GM18498 (cell line): Measurements from ENCODE around the gene PARD3B.

Source experiments
- ATAC-seq: cut with Tn5 transposase; IDR thresholded peaks from one replicate; pipeline ENCODE4 v1.9.1; 2021; ENCODE audit warnings: mild to moderate bottlenecking, moderate library complexity; ENCODE audit not compliant: unreplicated experiment

The PARD3B gene

DNA sequence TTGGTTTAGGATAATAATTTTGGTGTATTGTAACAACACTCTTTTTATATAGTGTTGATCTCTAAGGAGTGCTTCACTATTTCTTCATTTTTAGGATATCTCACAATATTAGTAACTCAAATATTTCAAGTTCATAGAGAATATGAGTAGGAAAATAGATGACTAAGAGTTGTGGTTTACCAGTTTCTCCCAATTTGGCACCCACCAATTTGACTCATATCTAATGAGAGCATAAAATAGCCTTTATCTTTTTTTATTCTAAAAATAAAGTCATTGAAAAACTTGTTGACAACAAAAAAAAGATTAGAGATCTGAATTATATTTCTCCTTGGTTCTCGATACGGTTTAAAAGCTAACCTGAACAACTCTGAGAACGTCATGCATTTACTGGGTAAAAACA lies 204.0 kb downstream of the PARD3B start:
- no peak for ATAC-seq

DNA sequence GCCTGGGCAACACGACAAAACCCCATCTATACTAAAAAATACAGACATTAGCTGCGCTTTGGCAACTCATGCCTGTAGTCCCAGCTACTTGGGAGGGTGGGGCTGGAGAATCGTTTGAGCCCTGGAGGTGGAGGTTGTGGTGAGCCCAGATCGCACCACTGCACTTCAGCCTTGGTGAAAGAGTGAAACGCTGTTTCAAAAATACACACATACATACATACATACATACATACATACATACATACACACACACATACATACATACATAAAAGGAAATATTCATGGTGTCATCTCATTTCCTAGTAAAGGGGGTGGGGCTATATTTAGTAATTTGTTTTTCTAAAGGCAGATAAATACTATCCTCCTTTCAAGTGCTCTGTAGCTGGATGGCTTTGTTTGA lies 205.1 kb downstream of the PARD3B start:
- ATAC-seq, result no peak

DNA sequence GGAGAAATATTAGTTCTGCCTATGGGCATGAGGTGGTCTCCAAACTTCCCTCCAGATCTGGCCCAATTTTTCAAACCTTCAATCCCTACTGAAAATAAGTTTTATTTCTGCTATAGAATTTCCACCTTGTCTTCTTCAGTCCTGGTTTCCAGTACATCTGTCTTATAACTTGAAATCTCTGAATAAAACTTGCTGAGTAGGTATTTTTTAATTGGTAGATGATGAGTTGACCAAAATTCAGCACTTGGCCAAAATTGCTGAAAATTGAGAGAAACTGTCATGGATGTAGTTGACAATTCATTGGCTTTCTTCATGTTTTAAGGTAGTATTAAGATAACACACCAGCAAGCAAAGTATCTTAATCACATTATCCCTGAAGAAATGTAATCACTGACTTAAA lies 206.2 kb downstream of the PARD3B start:
- no peak for ATAC-seq

DNA sequence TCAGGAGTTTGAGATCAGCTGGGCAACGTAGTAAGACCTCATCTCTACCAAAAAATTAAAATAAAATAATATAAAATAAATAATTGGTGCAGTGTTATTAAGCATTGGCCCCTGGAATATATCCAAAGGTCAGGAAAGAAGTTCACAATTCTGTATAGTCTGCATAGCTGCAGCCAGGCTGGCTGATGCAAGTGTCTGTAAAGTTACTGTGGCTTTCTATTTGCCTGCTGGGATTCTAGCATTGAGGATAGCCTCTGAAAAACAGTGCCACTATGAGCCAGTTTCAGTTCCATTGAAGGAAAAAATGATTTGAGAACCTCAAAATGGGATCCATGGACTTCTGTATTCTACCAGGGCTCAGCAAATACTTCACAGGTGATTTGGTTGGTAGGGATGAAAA lies 208.6 kb downstream of the PARD3B start:
- no peak for ATAC-seq

DNA sequence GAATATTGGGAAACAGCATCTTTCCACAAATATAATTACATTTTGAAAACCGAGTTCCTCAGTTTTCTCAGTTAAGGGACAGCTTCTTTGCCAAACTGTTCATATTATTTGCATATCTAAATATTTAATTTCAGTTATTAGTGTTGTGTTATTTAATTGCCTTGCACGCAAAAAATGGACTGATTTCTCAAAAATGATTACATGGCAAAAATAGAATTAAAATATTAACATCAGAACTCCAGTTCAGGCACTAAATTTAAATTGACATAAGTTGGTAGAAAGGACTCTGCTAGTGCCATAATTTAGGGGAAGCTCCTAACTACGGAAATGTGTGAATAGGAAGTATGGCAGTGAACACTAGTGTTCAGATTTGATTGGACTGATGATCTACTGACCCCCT lies 209.6 kb downstream of the PARD3B start:
- no peak for ATAC-seq

DNA sequence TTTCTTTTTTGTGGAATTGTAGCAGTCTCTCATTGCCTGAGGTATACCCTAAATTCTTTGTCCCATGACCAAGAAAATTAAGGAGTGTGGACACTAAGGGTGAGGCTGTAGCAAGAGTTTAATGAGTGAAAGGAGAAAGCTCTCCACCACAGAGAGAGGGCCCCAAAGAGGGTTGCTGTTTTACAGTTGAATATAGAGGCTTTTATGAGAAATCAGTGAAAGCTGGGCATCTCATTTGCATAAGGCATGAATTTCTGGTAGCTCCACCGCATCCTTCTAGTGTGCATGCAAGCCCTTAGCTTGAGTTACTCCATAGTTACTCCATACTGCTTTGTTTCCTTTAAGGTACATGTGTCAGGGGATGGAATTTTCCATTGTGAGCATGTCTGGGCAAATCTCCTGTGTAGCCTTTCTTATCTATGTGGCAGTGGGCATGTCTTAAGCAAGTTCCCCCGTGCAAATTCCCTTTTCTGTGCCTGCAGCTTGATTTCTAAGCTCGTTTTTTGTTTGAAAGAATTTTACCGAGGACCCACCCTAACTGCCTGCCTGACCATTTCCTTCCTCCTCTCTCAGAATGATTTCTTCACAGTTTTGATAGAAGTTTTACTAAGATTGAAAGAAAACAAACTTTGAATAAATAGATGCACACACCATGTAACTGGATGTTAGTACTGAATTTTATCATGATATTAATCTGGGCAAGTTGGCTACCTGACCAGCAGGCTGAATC lies 218.9 kb downstream of the PARD3B start:
- no peak for ATAC-seq

DNA sequence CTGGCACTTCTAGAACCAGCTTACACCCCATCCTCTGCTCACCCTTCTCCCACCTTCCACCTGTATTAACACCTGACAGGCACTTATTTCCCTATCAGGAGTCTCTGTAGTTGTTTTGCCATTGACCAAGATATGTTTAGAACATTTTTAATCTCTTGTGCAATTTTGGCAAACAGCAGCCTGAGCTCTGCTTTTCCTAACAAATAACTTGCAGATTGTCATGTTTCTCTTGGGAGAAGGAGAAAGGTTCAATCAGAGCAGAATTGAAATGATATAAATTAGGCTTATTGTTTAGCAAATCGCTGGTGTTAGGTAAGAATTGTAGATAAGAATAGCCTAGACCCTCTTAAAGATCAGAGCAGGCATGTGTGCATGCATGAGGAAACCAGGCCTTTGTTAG lies 225.5 kb downstream of the PARD3B start:
- ATAC-seq, result no peak

DNA sequence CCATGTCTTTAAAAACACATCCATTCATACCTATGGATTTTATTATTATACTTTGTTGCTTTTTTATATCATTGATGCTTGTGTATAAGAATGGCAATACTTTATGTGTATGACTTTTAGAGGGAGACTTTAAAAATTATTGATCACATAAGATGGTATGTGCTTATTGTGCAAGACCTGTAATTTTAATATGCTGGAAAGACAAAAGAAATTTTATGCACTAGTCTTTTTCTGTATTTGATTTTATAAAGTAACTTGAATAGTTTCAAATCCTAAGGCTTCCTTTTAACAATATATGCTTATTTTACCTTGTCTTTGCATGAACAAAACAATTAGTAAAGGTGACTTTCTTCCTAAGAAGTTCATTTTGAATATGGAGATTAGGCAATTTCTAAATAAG lies 226.4 kb downstream of the PARD3B start:
- ATAC-seq, result no peak

DNA sequence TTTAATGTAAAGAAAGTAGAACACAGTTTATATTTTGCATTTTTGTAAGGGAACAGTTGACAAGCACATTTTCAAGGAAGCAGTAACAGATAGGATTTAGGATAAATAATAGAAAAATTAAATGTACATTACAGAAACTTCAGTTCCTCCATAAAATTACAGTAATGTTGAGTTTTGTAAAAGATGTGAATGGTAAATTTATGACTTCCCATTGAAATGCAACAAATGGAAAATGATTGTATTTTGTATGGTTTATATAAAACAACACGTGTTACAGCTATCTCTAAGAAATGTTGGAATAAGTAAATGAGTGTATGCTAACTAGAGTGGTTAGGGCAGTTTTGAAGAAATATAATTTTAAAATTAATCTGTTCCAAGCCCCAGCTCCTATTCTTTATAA lies 227.3 kb downstream of the PARD3B start:
- no peak for ATAC-seq

DNA sequence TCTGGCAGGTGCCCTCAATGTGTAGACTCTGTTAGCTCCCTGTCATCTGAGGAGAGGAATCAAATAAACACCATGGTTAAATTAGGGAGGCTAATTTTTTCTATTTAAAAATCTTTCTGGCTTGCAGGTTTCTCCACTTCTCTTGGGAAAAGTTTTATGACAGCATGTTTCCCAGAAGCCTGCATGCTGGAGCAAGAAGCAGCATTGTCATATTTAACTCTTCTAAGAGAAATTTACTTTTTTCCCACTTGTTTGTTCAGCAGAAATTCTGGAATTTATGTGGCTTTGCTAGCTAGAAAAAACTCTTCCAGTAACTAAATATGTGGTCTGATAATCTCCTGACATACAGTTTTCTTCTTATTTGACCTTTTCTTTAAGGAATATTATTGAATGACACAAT lies 230.5 kb downstream of the PARD3B start:
- ATAC-seq, result no peak

DNA sequence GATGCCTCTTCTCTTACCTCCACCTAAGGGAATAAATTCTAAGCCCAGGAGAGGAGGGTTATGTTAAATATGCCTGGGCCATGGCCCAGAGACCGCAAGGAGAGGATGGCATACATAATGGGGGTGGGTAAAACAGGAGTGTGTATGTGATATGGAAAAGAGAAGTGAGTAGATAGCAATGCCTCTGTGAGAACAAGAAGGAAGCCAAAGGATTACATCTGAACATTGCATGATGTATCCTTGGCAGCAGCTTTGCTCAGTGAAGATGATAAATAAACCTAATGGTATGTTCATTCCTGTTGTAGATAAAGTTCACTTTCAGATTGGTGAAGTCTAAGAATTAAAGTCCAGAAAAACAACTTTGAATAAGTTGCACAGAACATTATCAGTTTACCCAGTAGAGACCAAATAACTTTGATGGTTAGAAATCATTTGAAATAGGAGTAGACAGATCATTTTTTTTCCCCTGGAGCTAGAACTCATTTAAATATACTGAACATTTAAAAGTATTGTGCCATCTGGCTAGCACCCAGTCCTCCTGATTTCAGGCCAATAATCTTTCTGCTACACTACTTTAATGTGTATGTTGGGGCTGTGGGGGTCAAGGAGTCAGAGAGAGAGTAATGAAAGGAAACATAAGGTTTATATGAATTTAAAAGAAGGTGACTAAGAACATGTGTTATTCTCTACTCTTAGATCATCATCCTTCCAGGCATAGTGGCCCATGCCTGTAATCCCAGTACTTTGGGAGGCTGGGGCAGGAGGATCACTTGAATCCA lies 231.7 kb downstream of the PARD3B start:
- no peak for ATAC-seq

DNA sequence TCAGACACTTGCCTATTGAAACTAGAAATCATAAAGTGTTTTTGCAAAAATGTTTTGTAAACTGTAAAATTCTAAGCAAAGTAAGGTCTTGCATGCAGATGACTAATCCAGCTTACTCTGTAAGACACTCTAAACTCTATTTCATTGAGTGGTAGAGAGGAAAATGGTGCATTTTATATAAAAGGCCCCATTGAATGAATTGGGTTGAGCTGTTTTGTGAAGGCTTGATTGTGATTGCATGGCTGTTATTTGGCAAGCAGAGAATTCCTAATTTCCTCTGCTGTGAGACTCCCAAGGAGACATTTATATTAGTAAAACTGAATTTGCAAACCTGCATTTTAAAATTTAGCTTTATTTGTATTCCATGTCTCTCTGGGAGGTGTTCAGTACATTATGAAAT lies 234.5 kb downstream of the PARD3B start:
- no peak for ATAC-seq

DNA sequence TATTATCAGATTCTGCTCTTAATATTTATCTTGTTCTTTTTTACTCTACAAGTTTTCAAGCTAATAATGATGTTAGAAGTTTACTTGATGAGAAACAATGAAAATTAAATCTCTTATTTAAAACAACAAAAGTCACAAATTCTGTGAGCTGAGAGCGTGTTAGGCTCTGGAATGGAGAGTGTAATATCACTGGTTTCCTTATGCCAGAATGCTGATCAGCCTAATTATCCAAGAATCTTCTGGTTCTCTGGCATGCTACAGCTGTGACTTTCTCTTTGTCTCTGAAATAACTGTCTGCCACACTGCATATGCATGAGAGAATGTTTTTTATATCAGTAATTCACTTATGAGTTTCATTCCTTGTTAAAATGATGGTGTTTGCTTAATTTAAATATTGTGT lies 236.7 kb downstream of the PARD3B start:
- ATAC-seq, result no peak

DNA sequence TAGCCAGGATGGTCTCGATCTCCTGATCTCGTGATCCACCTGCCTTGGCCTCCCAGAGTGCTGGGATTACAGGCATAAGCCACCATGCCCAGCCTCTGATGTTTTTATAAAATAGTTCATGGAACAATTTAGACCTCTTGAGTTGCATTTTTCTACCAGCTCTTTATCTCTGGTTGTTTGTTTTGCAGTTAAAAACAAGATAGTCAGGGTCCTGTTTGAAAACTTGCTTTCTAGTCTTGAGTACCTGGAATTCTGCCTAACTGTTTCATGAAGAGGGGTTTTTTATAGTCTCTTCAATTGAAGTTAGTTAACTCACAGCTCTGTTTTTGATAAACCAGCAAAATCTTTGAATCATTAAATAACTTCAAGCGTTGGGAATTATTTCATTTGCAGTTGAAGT lies 244.8 kb downstream of the PARD3B start:
- no peak for ATAC-seq

DNA sequence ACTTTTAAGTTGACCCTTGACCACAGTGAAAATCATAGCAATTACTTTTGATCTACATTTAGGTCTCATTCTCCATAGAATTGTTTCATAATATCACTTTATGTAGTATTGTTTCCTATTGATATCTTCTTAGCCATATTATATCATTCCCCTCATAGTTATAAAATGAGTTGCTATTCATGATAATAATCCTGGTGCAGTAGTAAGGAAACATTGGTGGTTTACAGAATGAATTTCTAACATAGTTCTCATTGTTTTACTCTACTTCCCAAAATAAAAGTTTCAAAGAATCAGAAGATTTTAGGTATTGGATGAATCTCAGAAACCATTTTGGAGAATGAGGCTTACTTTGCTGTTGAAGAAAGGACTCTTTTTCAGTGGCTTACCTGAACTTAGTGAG lies 246.0 kb downstream of the PARD3B start:
- no peak for ATAC-seq

DNA sequence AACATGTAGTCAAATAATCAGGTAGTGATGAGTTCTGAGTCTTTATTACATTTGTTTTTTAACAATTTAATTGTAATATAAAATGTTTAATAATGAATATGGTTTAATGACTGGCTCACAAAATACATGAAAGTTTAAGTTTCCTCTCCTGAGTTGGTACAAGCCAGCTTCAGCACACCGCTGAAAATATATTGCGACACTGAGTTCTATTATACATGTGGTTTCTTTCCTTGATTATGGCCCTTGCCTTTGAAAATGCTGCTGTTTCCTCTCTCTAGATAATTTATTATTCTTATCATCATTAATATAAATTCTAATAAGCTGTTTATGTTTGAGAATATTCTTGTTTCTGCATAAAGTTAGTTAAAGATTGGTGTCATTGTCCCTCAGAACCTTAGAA lies 249.3 kb downstream of the PARD3B start:
- no peak for ATAC-seq

DNA sequence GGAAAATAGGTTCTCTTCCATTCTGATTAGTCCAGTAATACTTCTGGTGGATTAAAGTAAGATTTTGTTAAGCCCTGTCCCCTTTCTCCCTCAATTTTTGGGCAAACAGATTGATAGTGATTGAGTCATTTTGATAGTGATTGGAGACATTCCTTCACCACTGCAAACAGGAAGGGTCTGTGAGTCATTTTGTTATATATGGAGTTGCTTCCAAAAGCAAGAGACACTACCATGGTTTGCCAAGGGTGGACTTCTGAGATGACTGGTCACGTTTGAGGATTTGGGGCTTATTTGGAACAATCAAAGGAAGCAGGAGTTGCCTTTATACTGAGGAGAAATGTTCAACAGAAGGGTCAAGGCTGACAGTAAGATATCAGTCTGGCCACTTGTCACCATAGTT lies 249.9 kb downstream of the PARD3B start:
- ATAC-seq, result no peak

DNA sequence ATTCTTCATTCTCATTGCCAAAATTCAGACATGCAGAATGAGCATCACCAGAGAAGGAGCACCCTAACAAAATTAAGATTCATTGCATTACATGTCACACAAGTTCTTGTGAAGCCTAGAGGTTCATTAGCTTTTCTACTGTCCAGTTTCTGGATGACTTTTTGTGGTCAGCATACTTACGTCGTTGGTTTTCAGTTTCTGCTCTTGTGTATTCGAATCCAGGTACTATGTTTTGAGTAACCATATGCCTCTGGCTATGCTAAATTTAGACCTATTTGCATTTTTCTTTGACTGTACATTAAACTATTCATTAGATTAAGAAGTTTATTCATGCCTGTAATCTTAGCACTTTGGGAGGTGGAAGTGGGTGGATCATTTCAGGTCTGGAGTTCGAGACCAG lies 251.3 kb downstream of the PARD3B start:
- ATAC-seq, result peak; percentile 84

DNA sequence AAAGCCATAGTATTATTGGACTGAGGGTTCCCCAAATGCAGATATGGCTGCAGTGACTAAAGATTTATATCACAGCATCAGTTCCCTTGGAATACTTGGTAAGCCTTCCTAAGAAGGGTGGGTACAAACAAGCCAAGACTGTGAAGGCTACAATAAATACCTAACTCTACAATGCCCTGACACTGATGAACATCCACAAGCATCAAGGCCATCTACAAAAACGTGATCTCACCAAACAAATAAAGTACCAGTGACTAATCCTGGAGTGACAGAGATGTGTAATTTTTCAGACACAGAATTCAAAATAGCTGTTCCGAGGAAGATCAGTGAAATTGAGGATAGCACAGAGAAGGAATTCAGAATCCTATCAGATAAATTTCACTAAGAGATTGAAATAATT lies 254.5 kb downstream of the PARD3B start:
- no peak for ATAC-seq

DNA sequence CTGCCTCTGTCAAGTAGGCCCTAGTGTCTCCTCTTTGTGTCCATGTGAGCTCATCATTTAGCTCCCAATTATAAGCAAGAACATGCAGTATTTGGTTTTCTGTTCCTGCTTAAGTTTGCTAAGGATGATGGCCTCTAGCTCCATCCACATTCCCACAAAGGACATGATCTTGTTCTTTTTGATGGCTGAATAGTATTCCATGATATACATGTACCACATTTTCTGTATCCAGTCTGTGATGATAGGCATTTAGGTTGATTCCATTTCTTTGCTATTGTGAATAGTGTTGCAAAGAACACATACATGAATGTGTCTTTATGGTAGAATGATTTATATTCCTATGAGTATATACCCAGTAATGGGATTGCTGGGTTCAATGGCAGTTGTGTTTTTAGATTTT lies 263.2 kb downstream of the PARD3B start:
- ATAC-seq, result no peak

DNA sequence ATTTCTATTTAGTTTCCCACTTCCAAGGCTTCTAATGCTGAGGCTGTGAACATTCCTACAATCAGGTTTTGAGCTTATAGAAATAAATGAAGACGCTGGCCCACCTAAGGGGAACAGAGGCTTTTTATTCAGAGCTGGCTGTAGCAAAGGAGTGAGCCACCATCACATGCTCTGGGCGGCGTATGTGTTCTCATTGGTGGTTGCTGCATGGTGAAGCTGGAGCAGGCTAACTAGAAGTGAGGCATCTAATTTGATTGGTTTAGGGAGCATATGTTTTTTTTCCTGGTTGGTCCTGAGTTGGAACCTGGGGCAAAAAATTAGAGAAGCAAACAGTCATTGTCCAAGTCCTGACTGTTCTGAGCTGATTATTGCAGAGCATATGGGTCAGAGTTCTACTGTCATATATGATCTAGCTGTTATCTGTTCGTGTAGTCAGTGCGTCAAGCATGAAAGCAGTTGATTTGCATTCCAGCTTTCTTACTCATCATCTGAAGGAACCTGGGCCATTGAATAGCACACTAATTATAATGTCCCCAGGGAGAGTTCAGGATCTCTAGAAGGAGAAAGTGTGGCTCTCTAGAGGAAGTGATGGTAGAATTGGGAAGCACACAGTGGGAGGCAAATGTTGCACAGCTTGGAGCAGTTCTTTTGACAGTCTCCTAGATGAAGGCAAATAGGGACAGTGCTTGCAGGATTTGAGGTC lies 279.6 kb downstream of the PARD3B start:
- no peak for ATAC-seq

DNA sequence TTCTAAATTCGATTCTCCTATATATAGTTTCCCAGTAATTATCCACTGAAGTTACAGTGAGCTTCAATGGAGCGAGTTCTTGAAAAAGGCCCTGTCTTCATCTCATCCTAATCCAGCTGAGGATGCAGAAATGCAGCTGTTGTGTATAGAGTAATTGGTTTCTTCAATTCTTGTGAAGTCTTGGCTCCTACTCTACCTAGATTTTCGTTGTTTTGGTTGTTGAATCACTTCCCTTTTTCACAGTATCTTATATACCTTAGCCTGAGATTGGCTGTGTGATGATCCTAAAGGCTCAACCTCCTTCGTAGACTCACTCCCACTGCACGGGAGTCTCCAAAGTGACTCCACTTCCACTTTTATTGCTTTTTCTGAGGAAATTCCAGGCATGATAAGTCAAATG lies 280.4 kb downstream of the PARD3B start:
- no peak for ATAC-seq
